C4-2B (cell line): ENCODE measurements around the gene PAQR9.
"Not testable (repeated sequence)": the region's sequence is repeated elsewhere in the genome, so short reads cannot be mapped to it uniquely, and the experiment has no call there.

Experiments used
- H3K27ac ChIP-seq: fragments of 450-650 bp; 2 replicates; pipeline ENCODE4 v1.5.1; 2017
- CTCF ChIP-seq: fragments of 450-650 bp; conservative IDR thresholded peaks from 2 replicates; pipeline ENCODE4 v1.5.1; 2017; ENCODE audit warnings: mild to moderate bottlenecking
- ZFX ChIP-seq: fragments of 450-650 bp; IDR thresholded peaks from 2 replicates; pipeline ENCODE4 v1.6.1; 2017

PAQR9 gene

GRCh38 chr3:142992323-142992722 lies 28.8 kb upstream of the PAQR9 start:
- no peak overlapping the region for H3K27ac ChIP-seq
- TF ChIP-seq CTCF (no peak), ZFX (no peak)

- H3K27ac ChIP-seq = no peak overlapping the region
- no peak for TF ChIP-seq CTCF
- TF ChIP-seq ZFX = no peak
Measured at GRCh38 chr3:142990721-142991120, 27.2 kb upstream of the PAQR9 start.

GRCh38 chr3:142988826-142989225 lies 25.4 kb upstream of the PAQR9 start:
- H3K27ac ChIP-seq = not testable (repeated sequence)

- H3K27ac ChIP-seq = not testable (repeated sequence)
Measured at GRCh38 chr3:142988221-142988620, 24.7 kb upstream of the PAQR9 start.

GRCh38 chr3:142987707-142988106 lies 24.2 kb upstream of the PAQR9 start:
- TF ChIP-seq ZFX (no peak), CTCF (no peak)

DNA sequence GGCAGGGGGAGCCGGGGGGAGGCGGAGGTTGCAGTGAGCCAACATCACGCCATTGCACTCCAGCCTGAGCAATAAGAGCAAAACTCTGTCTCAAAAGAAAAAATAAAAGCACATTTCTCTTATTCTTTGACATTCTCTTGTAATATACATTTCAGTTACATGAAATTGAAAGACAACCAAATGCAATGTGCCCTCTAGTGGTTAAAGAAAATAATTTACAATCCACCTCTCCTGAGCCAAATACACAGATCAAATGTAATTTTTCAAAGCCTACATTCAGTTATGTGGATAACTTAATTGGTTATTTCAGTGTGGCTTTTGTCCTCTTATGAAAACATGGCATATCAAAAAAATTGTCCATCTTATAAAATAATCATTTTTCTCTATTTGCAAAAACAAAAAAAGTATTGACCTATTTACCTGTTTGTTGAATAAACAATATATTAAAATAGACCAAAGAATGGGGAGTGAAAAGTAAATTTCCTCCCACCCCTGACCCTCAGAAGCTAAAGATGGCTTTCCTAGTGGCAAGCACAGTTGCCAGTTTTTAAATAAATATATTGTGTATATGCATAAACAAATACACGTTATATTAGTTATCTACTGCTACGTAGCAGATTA lies 23.7 kb upstream of the PAQR9 start:
- H3K27ac ChIP-seq = no peak overlapping the region
- no peak for TF ChIP-seq ZFX
- peak; percentile 90 for TF ChIP-seq CTCF

More at GRCh38 chr3:142987707-142988106, 24.2 kb upstream of the PAQR9 start:
- H3K27ac ChIP-seq = no peak overlapping the region; the same call in 1 of the 2 replicates

- peak overlapping the region; percentile 23; the same call in 1 of the 2 replicates for H3K27ac ChIP-seq
- TF ChIP-seq ZFX (no peak), CTCF (no peak)
Measured at GRCh38 chr3:142984255-142984654, 20.8 kb upstream of the PAQR9 start.

DNA sequence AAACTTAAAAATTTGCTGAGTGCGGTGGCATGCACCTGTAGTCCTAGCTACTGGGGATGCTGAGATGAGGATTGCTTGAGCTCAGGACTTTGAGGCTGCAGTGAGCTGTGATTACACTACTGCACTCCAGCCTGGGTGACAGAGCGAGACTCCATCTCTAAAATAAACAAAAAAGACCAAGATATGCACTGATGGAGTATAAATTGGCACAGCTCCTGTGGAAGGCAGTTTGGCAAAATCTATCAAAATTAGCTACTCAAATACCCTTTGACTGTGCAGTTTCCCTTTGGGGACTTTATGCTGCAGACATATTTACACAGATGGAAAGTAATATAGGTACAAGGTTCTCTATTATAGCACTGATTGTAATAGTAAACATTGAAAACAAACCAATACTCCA lies 19.8 kb upstream of the PAQR9 start:
- TF ChIP-seq ZFX (no peak), CTCF (no peak)
- peak overlapping the region; percentile 58 for H3K27ac ChIP-seq
